Measurements from ENCODE around the gene NT5C3A. TPM values are rescaled to one million over a fixed set of nuclear protein-coding genes. Genes with fewer than 3 reads are reported as not detected.

The NT5C3A gene
- total and polyA plus RNA-seq, 2 of the 13 experiments (the other 11 are each of a cell fraction or from before 2014, with no cell fraction given): 16.9 to 34.0 TPM

- TF ChIP-seq ZNF704 (CRISPR knock-in tag; IDR thresholded peaks at IDR 0.05; ENCODE audit: borderline replicate concordance) (peak; percentile 36; the same call in 1 of the 2 replicates), SOX6 (IDR thresholded peaks at IDR 0.05) (no peak), SOX6 (CRISPR knock-in tag; IDR thresholded peaks at IDR 0.05) (peak; percentile 53; the same call in 1 of the 2 replicates), ZNF574 (CRISPR knock-in tag; IDR thresholded peaks at IDR 0.05) (peak; percentile 98), PATZ1 (CRISPR knock-in tag; IDR thresholded peaks at IDR 0.05) (peak; percentile 53; the same call in 1 of the 2 replicates), PRDM15 (CRISPR knock-in tag; IDR thresholded peaks at IDR 0.05) (no peak; the same call in 1 of the 2 replicates), SPEN (CRISPR knock-in tag; IDR thresholded peaks at IDR 0.05; ENCODE audit: low read depth) (peak; percentile 46; the same call in 1 of the 2 replicates), ZNF563 (CRISPR knock-in tag; IDR thresholded peaks at IDR 0.05) (peak; percentile 63; the same call in 1 of the 2 replicates), PHF20 (CRISPR knock-in tag; IDR thresholded peaks at IDR 0.05) (peak; percentile 27; the same call in 1 of the 2 replicates), TCF12 (IDR thresholded peaks at IDR 0.05) (no peak), TCF12 (CRISPR knock-in tag; IDR thresholded peaks at IDR 0.05) (0 out of 2 replicates have a peak, but pooled peaks have one; percentile 45), ZNF800 (CRISPR knock-in tag; IDR thresholded peaks at IDR 0.05) (no peak), ZNF451 (CRISPR knock-in tag; IDR thresholded peaks at IDR 0.05) (no peak), STAG1 (CRISPR knock-in tag; IDR thresholded peaks at IDR 0.05) (peak; percentile 70), HOXA3 (CRISPR knock-in tag; IDR thresholded peaks at IDR 0.05) (peak; percentile 63), ZNF441 (CRISPR knock-in tag; IDR thresholded peaks at IDR 0.05; ENCODE audit: borderline replicate concordance) (0 out of 2 replicates have a peak, but pooled peaks have one; percentile 35), SIX1 (CRISPR knock-in tag; IDR thresholded peaks at IDR 0.05; ENCODE audit: borderline replicate concordance) (no peak)
Measured at GRCh38 chr7:33109005-33109757, 46.6 kb upstream of the NT5C3A start, which contains the start of gene RP9 (continued).

Data from HepG2 (cell line).